Parathyroid adenoma (tissue), 2 donors: ENCODE results near the gene SHQ1.
A peak's percentile ranks its signal among the peaks of the same experiment; 100 is the strongest.

ENCODE experiments used
- H2AFZ ChIP-seq: fragments of 300-600 bp; sonication (generic); one replicate; pipeline ENCODE4 v1.7.0; 2017; ENCODE audit warnings: antibody characterized with exemption, mild to moderate bottlenecking
- H3K27ac ChIP-seq: fragments of 300-600 bp; sonication (generic); one replicate; pipeline ENCODE4 v1.7.0; 2017
- H3K27me3 ChIP-seq: fragments of 300-600 bp; sonication (generic); one replicate; pipeline ENCODE4 v1.7.0; 2017; ENCODE audit warnings: low read length; ENCODE audit not compliant: control insufficient read depth, insufficient read depth
- H3K36me3 ChIP-seq: fragments of 300-600 bp; sonication (generic); one replicate; pipeline ENCODE4 v1.7.0; 2017; ENCODE audit warnings: low read length; ENCODE audit not compliant: control insufficient read depth, insufficient read depth
- H3K4me1 ChIP-seq: fragments of 300-600 bp; sonication (generic); one replicate; pipeline ENCODE4 v1.7.0; 2017; ENCODE audit warnings: control low read depth
- H3K4me2 ChIP-seq: fragments of 300-600 bp; sonication (generic); one replicate; pipeline ENCODE4 v1.7.0; 2017; ENCODE audit warnings: low read length
- H3K4me3 ChIP-seq: fragments of 300-600 bp; sonication (generic); one replicate; pipeline ENCODE4 v1.7.0; 2017; ENCODE audit warnings: low read depth, low read length
- H3K79me2 ChIP-seq: fragments of 300-600 bp; sonication (generic); one replicate; pipeline ENCODE4 v1.7.0; 2017; ENCODE audit warnings: control low read depth
- H3K9ac ChIP-seq: fragments of 300-600 bp; sonication (generic); one replicate; pipeline ENCODE4 v1.7.0; 2017; ENCODE audit warnings: mild to moderate bottlenecking
- H3K9me3 ChIP-seq: fragments of 300-600 bp; sonication (generic); one replicate; pipeline ENCODE4 v1.7.0; 2017; ENCODE audit warnings: low read length; ENCODE audit not compliant: control insufficient read depth
- CTCF ChIP-seq: fragments of 300-600 bp; sonication (generic); IDR thresholded peaks from one replicate; pipeline ENCODE4 v1.7.0; 2017; ENCODE audit warnings: antibody characterized with exemption, mild to moderate bottlenecking
- donor health status: primary hyperparathyroidism.

Gene SHQ1

GRCh38 chr3:72847751-72848702 lies at the start of gene SHQ1:
Gene SHQ1 (minus strand): TSS chr3:72848445. CDS start chr3:72848340, 105 bp downstream.
- no peak for TF ChIP-seq CTCF
- Histone ChIP-seq H3K27me3 (no peaks in the 10 kb centered on the region), H3K9ac (no peak within 1 kb of the TSS), H3K4me2 (peak within 1 kb of the TSS; percentile 76), H3K79me2 (no peaks in the 10 kb centered on the region), H2AFZ (peak within 1 kb of the TSS; percentile 82), H3K4me3 (peak within 1 kb of the TSS; percentile 78), H3K9me3 (no peaks in the 10 kb centered on the region), H3K4me1 (peaks cover 7% of the 10 kb centered on the region), H3K27ac (peak within 1 kb of the TSS; percentile 44), H3K36me3 (no peaks in the 10 kb centered on the region)

GRCh38 chr3:72897758-72898007 lies 49.4 kb upstream of the SHQ1 start:
- Histone ChIP-seq H3K27me3 (no peaks in the 10 kb centered on the region), H3K9ac (no peak overlapping the region), H3K4me3 (no peak overlapping the region), H3K9me3 (no peaks in the 10 kb centered on the region), H3K4me2 (no peak overlapping the region), H3K27ac (no peak overlapping the region), H3K36me3 (no peaks in the 10 kb centered on the region), H3K79me2 (no peaks in the 10 kb centered on the region), H3K4me1 (no peaks in the 10 kb centered on the region), H2AFZ (no peak overlapping the region)
- no peak for TF ChIP-seq CTCF

- H3K4me3 ChIP-seq, result no peak overlapping the region
- no peaks in the 10 kb centered on the region for H3K27me3 ChIP-seq
- no peak overlapping the region for H3K4me2 ChIP-seq
- H3K36me3 ChIP-seq, result no peaks in the 10 kb centered on the region
- no peaks in the 10 kb centered on the region for H3K79me2 ChIP-seq
- H3K4me1 ChIP-seq, result no peaks in the 10 kb centered on the region
- no peak overlapping the region for H3K27ac ChIP-seq
- no peak overlapping the region for H3K9ac ChIP-seq
- no peaks in the 10 kb centered on the region for H3K9me3 ChIP-seq
- TF ChIP-seq CTCF, result no peak
- H2AFZ ChIP-seq, result no peak overlapping the region
Observed at GRCh38 chr3:72896996-72897757, 48.9 kb upstream of the SHQ1 start.

GRCh38 chr3:72894976-72895552 lies 46.8 kb upstream of the SHQ1 start:
- peaks cover 13% of the 10 kb centered on the region for H3K4me1 ChIP-seq
- TF ChIP-seq CTCF, result no peak
- H3K4me3 ChIP-seq, result no peak overlapping the region
- H3K9ac ChIP-seq, result no peak overlapping the region
- no peak overlapping the region for H3K27ac ChIP-seq
- H2AFZ ChIP-seq, result no peak overlapping the region
- no peaks in the 10 kb centered on the region for H3K9me3 ChIP-seq
- no peaks in the 10 kb centered on the region for H3K79me2 ChIP-seq
- no peak overlapping the region for H3K4me2 ChIP-seq
- no peaks in the 10 kb centered on the region for H3K27me3 ChIP-seq
- H3K36me3 ChIP-seq, result no peaks in the 10 kb centered on the region
